CD4-positive, alpha-beta memory T cell (primary cell): ENCODE data around the gene NPTN. TPM values are rescaled to one million over a fixed set of nuclear protein-coding genes. Genes with fewer than 3 reads are reported as not detected.

ENCODE experiments used
- CTCF ChIA-PET: fragments of 350-600 bp; sonication (Branson Sonifier 250); formaldehyde crosslinking; loops from one replicate; lab custom pipeline; 2021; ENCODE audit warnings: inconsistent platforms; ENCODE audit not compliant: partially characterized antibody; lab: Charles Lee
- POLR2A ChIA-PET: fragments of 350-600 bp; sonication (Branson Sonifier 250); formaldehyde crosslinking; loops from one replicate; lab custom pipeline; 2021; ENCODE audit not compliant: partially characterized antibody; lab: Charles Lee
- DNase-seq, 5 donors: peaks; one replicate each; pipeline versions ENCODE4 v3.0.0 to v3.0.0-alpha.2; 2020 to 2022; ENCODE audit warnings: mixed read lengths in 1 of 5
- H3K27ac ChIP-seq: one replicate; pipeline ENCODE4 v1.7.0; 2013; ENCODE audit warnings: low read depth, low read length
- H3K27me3 ChIP-seq: 2 replicates; pipeline ENCODE4 v1.7.0; 2013; ENCODE audit warnings: mild to moderate bottlenecking, low read length, moderate library complexity; ENCODE audit not compliant: insufficient read depth
- H3K36me3 ChIP-seq: 2 replicates; pipeline ENCODE4 v1.7.0; 2013; ENCODE audit warnings: mild to moderate bottlenecking, low read length, moderate library complexity; ENCODE audit not compliant: insufficient read depth
- H3K4me1 ChIP-seq: 2 replicates; pipeline ENCODE4 v1.7.0; 2013; ENCODE audit warnings: mild to moderate bottlenecking, low read length, moderate library complexity; ENCODE audit not compliant: insufficient read depth
- H3K4me3 ChIP-seq, 2 donors: one replicate each; pipeline ENCODE4 v1.7.0; 2013; ENCODE audit warnings: low read length in 2 of 2, mild to moderate bottlenecking in 1 of 2
- H3K9me3 ChIP-seq, 2 donors: one replicate each; pipeline ENCODE4 v1.7.0; 2013; ENCODE audit warnings: low read length in 2 of 2, control low read depth in 1 of 2; ENCODE audit not compliant: control insufficient read depth in 1 of 2
- H3K27ac Mint-ChIP-seq, 7 donors: one replicate each; pipeline ENCODE4 v1.8.0; 2020 to 2021; ENCODE audit warnings: mixed read lengths in 7 of 7, mild to moderate bottlenecking in 6 of 7, inconsistent platforms in 3 of 7, moderate library complexity in 3 of 7
- H3K27me3 Mint-ChIP-seq, 2 donors: one replicate each; pipeline ENCODE4 v1.8.0; 2020 to 2021; ENCODE audit warnings: mixed read lengths in 2 of 2
- H3K36me3 Mint-ChIP-seq, 2 donors: one replicate each; pipeline ENCODE4 v1.8.0; 2020 to 2021; ENCODE audit warnings: mixed read lengths in 2 of 2, inconsistent platforms in 1 of 2, mild to moderate bottlenecking in 1 of 2
- H3K4me1 Mint-ChIP-seq, 4 donors: one replicate each; pipeline ENCODE4 v1.8.0; 2020 to 2021; ENCODE audit warnings: mixed read lengths in 4 of 4, mild to moderate bottlenecking in 1 of 4
- H3K4me3 Mint-ChIP-seq, 8 donors: one replicate each; pipeline ENCODE4 v1.8.0; 2020 to 2021; ENCODE audit warnings: mixed read lengths in 8 of 8, mild to moderate bottlenecking in 7 of 8, moderate library complexity in 6 of 8, inconsistent platforms in 3 of 8
- H3K9me3 Mint-ChIP-seq, 8 donors: one replicate each; pipeline ENCODE4 v1.8.0; 2020 to 2021; ENCODE audit warnings: mixed read lengths in 8 of 8, mild to moderate bottlenecking in 5 of 8, inconsistent platforms in 3 of 8, moderate library complexity in 1 of 8
- intact Hi-C: fragments of 100-400 bp; cut with micrococcal nuclease; formaldehyde crosslinking; loops from one replicate; pipeline ENCODE4 v1.15.1; 2023
- polyA plus RNA-seq, 2 donors: library from polyadenylated mRNA; unstranded; fragments of 300-500 nt; fragmentation: Illumina TruSeq; gene quantifications; one replicate each; pipeline ENCODE4 v1.2.3, GENCODE V29; 2021
- total RNA-seq, 2 experiments: library from RNA; stranded (reverse); gene quantifications; one replicate each; pipeline ENCODE4 v1.2.3, GENCODE V29; 2021

The NPTN gene
- total and polyA plus RNA-seq, 4 experiments from 2014 or later: 33.5 to 39.8 (median 36.5) TPM

- Histone ChIP-seq H3K4me3 (no peak overlapping the region), H3K4me1 (peaks cover 37% of the 10 kb centered on the region), H3K27me3 (no peaks in the 10 kb centered on the region), H3K36me3 (no peaks in the 10 kb centered on the region), H3K27ac (no peak overlapping the region), H3K9me3 (no peaks in the 10 kb centered on the region)
- Mint-ChIP-seq H3K4me1 (peaks cover 33 to 59% (median 47%) of the 10 kb centered on the region in 4 donors), H3K27ac (no peak overlapping the region), H3K4me3 (peak overlapping the region in 2 of 8 donors; percentile 3), H3K36me3 (no peaks in the 10 kb centered on the region), H3K27me3 (no peaks in the 10 kb centered on the region), H3K9me3 (no peaks in the 10 kb centered on the region)
- POLR2A ChIA-PET: no interaction called here
- no peak for DNase-seq
- intact Hi-C loops: loop anchor here (10.0 kb wide), 1 partner anchor 897 kb away; no protein-coding TSS in a partner anchor
- CTCF ChIA-PET: interaction anchor here (6.9 kb wide), 1 partner anchor 8 kb away, joined by 49 read pairs; no protein-coding TSS in a partner anchor
These were observed 5.1 kb downstream of the NPTN start for GRCh38 chr15:73628102-73628501.

- no peaks in the 10 kb centered on the region for H3K9me3 ChIP-seq
- Mint-ChIP-seq H3K27ac (no peak overlapping the region), H3K4me3 (no peak overlapping the region), H3K4me1 (peaks cover 30 to 55% (median 46%) of the 10 kb centered on the region in 4 donors), H3K27me3 (no peaks in the 10 kb centered on the region), H3K9me3 (no peaks in the 10 kb centered on the region), H3K36me3 (no peaks in the 10 kb centered on the region)
- no peaks in the 10 kb centered on the region for H3K27me3 ChIP-seq
- intact Hi-C loops: loop anchor here (10.0 kb wide), 1 partner anchor 899 kb away; no protein-coding TSS in a partner anchor
- ChIA-PET CTCF (interaction anchor here (6.9 kb wide), 1 partner anchor 10 kb away, joined by 49 read pairs; no protein-coding TSS in a partner anchor), POLR2A (no interaction called here)
- no peak for DNase-seq
- H3K4me3 ChIP-seq: no peak overlapping the region
- no peak overlapping the region for H3K27ac ChIP-seq
- H3K4me1 ChIP-seq: peaks cover 26% of the 10 kb centered on the region
- H3K36me3 ChIP-seq: no peaks in the 10 kb centered on the region
These were observed 7.1 kb downstream of the NPTN start for GRCh38 chr15:73626072-73626471.

- H3K4me3 Mint-ChIP-seq: no peak overlapping the region
- POLR2A ChIA-PET: no interaction called here
These were observed 8.7 kb downstream of the NPTN start for GRCh38 chr15:73624530-73624929.

GRCh38 chr15:73621286-73621826 is 11.8 kb downstream of the NPTN start:
- no peaks in the 10 kb centered on the region for H3K9me3 Mint-ChIP-seq
- ChIA-PET POLR2A (no interaction called here), CTCF (interaction anchor here (1.1 to 8.2 kb wide), 3 partner anchors 10 to 15 kb away, joined by 3 to 55 read pairs (median 49); no protein-coding TSS in a partner anchor)
- Histone ChIP-seq H3K9me3 (no peaks in the 10 kb centered on the region), H3K36me3 (no peaks in the 10 kb centered on the region), H3K27me3 (no peaks in the 10 kb centered on the region), H3K27ac (no peak overlapping the region), H3K4me1 (peaks cover 8% of the 10 kb centered on the region), H3K4me3 (no peak overlapping the region)
- H3K27ac Mint-ChIP-seq: no peak overlapping the region
- H3K4me3 Mint-ChIP-seq: peak overlapping the region in 1 of 8 donors; percentile 11
- peaks cover 26 to 57% (median 43%) of the 10 kb centered on the region in 4 donors for H3K4me1 Mint-ChIP-seq
- no peaks in the 10 kb centered on the region for H3K27me3 Mint-ChIP-seq
- intact Hi-C loops: loop anchor here (10.0 kb wide), 1 partner anchor 903 kb away; no protein-coding TSS in a partner anchor
- H3K36me3 Mint-ChIP-seq: no peaks in the 10 kb centered on the region
- no peak for DNase-seq

More at GRCh38 chr15:73624530-73624929, 8.7 kb downstream of the NPTN start:
- H3K27ac Mint-ChIP-seq: no peak overlapping the region
- no peak overlapping the region for H3K27ac ChIP-seq
- peaks cover 32 to 53% (median 44%) of the 10 kb centered on the region in 4 donors for H3K4me1 Mint-ChIP-seq
- CTCF ChIA-PET: interaction anchor here (1.3 to 6.9 kb wide), 2 partner anchors 11 to 64 kb away, joined by 3 to 49 read pairs; no protein-coding TSS in a partner anchor
- H3K4me3 ChIP-seq: no peak overlapping the region
- no peaks in the 10 kb centered on the region for H3K9me3 Mint-ChIP-seq
- intact Hi-C loops: loop anchor here (10.0 kb wide), 1 partner anchor 900 kb away; no protein-coding TSS in a partner anchor
- H3K4me1 ChIP-seq: peaks cover 16% of the 10 kb centered on the region
- DNase-seq: no peak
- H3K36me3 ChIP-seq: no peaks in the 10 kb centered on the region
- H3K9me3 ChIP-seq: no peaks in the 10 kb centered on the region
- H3K27me3 Mint-ChIP-seq: no peaks in the 10 kb centered on the region
- no peaks in the 10 kb centered on the region for H3K36me3 Mint-ChIP-seq
- H3K27me3 ChIP-seq: no peaks in the 10 kb centered on the region

GRCh38 chr15:73620078-73620477 is 13.1 kb downstream of the NPTN start:
- Histone ChIP-seq H3K4me1 (peaks cover 8% of the 10 kb centered on the region), H3K9me3 (no peaks in the 10 kb centered on the region), H3K4me3 (no peak overlapping the region), H3K27me3 (no peaks in the 10 kb centered on the region), H3K27ac (no peak overlapping the region), H3K36me3 (no peaks in the 10 kb centered on the region)
- ChIA-PET CTCF (interaction anchor here (0.6 to 8.2 kb wide), 4 partner anchors 11 to 59 kb away, joined by 3 to 55 read pairs (median 3); no protein-coding TSS in a partner anchor), POLR2A (no interaction called here)
- H3K9me3 Mint-ChIP-seq: no peaks in the 10 kb centered on the region
- no peaks in the 10 kb centered on the region for H3K36me3 Mint-ChIP-seq
- H3K27me3 Mint-ChIP-seq: no peaks in the 10 kb centered on the region
- H3K4me3 Mint-ChIP-seq: no peak overlapping the region
- no peak overlapping the region for H3K27ac Mint-ChIP-seq
- no peak for DNase-seq
- intact Hi-C loops: loop anchor here (10.0 kb wide), 1 partner anchor 905 kb away; no protein-coding TSS in a partner anchor
- peaks cover 31 to 64% (median 48%) of the 10 kb centered on the region in 4 donors for H3K4me1 Mint-ChIP-seq

GRCh38 chr15:73617913-73618312 is 15.3 kb downstream of the NPTN start:
- intact Hi-C loops: no loop called here
- H3K27ac ChIP-seq: no peak overlapping the region
- H3K36me3 Mint-ChIP-seq: no peaks in the 10 kb centered on the region
- CTCF ChIA-PET: interaction anchor here (0.9 to 8.2 kb wide), 6 partner anchors 10 to 81 kb away, joined by 3 to 55 read pairs (median 5); no protein-coding TSS in a partner anchor
- H3K4me1 Mint-ChIP-seq: peaks cover 27 to 52% (median 38%) of the 10 kb centered on the region in 4 donors
- POLR2A ChIA-PET: no interaction called here
- peak overlapping the region in 1 of 7 donors; percentile 3 for H3K27ac Mint-ChIP-seq
- H3K9me3 Mint-ChIP-seq: no peaks in the 10 kb centered on the region
- H3K4me3 Mint-ChIP-seq: no peak overlapping the region
- H3K27me3 ChIP-seq: no peaks in the 10 kb centered on the region
- no peaks in the 10 kb centered on the region for H3K27me3 Mint-ChIP-seq
- H3K36me3 ChIP-seq: no peaks in the 10 kb centered on the region
- no peak for DNase-seq
- no peak overlapping the region for H3K4me3 ChIP-seq
- no peaks in the 10 kb centered on the region for H3K9me3 ChIP-seq
- peaks cover 8% of the 10 kb centered on the region for H3K4me1 ChIP-seq

- H3K4me1 Mint-ChIP-seq: peaks cover 29 to 51% (median 39%) of the 10 kb centered on the region in 4 donors
These were observed 15.8 kb downstream of the NPTN start for GRCh38 chr15:73617301-73617831.

More at GRCh38 chr15:73617301-73617831, 15.8 kb downstream of the NPTN start:
- no peaks in the 10 kb centered on the region for H3K27me3 Mint-ChIP-seq
- H3K27ac Mint-ChIP-seq: peak overlapping the region in 1 of 7 donors; percentile 3
- ChIA-PET CTCF (interaction anchor here (0.9 to 8.2 kb wide), 6 partner anchors 10 to 82 kb away, joined by 3 to 55 read pairs (median 5); no protein-coding TSS in a partner anchor), POLR2A (no interaction called here)
- Histone ChIP-seq H3K36me3 (no peaks in the 10 kb centered on the region), H3K27ac (no peak overlapping the region), H3K4me3 (no peak overlapping the region), H3K4me1 (peaks cover 8% of the 10 kb centered on the region), H3K9me3 (no peaks in the 10 kb centered on the region), H3K27me3 (no peaks in the 10 kb centered on the region)
- H3K36me3 Mint-ChIP-seq: no peaks in the 10 kb centered on the region
- H3K4me3 Mint-ChIP-seq: no peak overlapping the region
- intact Hi-C loops: no loop called here
- no peak for DNase-seq
- no peaks in the 10 kb centered on the region for H3K9me3 Mint-ChIP-seq
